T-helper 9 cell (primary cell): ENCODE data around the gene EXOC4.
"Not testable (repeated sequence)": the region's sequence is repeated elsewhere in the genome, so short reads cannot be mapped to it uniquely, and the experiment has no call there.

Source experiments
- DNase-seq: peaks from one replicate; pipeline ENCODE4 v3.0.0-alpha.2; 2020

Gene EXOC4

DNA sequence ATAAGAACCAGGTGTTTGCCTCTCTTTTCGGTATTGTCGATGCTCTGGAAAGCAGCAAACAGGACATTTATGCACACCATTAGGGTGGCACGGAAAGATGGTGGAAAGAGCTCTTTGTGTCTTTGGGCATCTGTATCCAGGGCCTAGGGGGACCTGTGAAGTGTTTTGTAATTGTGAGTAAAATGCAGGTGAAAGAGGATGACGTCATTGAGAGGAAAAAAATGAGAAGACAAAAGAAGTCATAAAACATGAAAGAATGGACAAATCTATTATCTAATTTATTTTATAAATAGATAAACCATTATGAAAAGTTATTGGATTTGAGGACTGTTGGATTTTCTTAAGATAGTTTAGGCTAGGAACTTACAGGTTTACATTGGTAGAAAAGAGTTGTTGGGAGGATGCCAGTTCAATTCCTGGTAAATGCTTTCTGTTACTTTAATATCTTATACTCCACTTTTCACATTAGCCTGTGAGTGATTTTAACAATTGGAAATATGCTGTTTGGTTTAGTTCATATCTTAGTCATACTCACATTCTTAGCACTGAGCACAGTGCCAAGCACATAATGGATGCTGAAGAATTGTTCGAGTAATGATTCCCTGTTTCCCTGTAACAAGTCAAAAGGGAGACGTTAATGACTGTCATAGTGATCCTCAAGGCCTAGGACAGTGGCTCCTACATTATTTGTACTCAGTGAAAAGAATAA, 62.6 kb downstream of the EXOC4 start:
- no peak for DNase-seq

DNA sequence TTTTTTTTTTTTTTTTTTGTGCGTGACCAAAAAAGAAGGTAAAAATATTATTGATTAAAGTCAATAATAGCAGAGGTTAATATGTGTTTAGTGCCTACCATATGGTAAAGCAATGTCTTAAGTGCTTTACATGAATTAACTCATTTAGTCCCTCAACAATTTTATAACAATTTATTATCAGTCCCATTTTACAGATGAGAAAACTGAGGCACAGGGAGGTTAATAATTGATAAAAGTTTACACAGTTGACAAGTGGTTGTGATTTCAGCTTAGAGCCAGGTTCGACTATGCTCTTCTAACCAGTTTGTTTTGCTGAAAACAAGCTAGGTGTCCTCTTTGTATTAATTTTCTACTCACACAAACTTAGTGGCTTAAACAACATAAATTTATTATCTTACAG, 67.0 kb downstream of the EXOC4 start:
- no peak for DNase-seq

DNA sequence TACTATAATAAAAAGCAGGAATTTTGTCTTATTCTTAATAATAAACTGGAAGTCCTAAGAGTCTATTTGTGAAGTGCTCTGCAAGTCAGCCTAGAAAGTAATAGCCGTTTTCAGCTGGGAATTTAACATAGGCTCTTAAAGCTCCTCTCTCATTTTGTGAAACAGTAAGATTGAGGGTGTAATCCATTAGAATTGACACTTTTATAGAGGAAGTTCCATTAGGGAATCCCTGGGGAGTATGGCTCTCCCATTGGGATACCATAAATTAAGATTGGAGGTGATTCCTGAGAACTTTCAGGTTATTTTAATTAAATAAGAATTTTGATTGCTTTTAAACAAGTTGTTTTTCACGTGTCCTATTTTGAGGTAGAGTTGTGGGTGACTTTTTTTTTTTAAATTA, 68.0 kb downstream of the EXOC4 start:
- DNase-seq: no peak

DNA sequence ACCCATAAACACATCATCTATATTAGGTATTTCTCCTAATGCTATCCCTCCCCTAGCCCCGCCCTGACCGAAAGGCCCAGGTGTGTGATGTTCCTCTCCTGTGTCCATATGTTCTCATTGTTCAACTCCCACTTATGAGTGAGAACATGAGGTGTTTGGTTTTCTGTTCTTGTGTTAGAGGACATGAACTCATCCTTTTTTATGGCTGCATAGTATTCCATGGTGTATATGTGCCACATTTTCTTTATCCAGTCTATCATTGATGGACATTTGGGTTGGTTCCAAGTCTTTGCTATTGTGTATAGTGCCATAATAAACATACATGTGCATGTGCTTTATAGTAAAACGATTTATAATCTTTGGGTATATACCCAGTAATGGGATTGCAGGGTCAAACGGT, 68.5 kb downstream of the EXOC4 start:
- not testable (repeated sequence) for DNase-seq

DNA sequence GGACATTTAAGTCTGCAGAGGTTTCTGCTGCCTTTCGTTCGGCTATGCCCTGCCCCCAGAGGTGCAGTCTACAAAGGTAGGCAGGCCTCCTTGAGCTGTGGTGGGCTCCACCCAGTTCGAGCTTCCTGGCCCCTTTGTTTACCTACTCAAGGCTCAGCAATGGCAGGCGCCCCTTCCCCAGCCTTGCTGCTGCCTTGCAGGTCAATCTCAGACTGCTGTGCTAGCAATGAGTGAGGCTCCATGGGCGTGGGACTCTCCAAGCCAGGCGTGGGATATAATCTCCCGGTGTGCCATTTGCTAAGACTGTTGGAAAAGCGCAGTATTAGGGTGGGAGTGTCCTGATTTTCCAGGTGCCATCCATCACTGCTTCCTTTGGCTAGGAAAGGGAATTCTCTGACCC, 73.9 kb downstream of the EXOC4 start:
- DNase-seq: not testable (repeated sequence)

DNA sequence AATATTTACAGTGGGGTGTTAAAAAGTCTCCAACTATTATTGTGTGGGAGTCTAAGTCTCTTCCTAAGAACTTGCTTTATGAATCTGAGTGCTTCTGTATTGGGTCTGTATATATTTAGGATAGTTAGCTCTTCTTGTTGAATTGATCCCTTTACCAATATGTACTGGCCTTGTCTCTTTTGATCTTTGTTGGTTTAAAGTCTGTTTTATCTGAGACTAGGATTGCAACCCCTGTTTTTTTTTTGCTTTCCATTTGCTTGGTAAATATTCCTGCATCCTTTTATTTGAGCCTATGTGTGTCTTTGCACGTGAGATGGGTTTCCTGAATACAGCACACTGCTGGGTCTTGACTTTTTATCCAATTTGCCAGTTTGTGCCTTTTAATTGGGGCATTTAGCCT, 75.1 kb downstream of the EXOC4 start:
- DNase-seq: not testable (repeated sequence)

DNA sequence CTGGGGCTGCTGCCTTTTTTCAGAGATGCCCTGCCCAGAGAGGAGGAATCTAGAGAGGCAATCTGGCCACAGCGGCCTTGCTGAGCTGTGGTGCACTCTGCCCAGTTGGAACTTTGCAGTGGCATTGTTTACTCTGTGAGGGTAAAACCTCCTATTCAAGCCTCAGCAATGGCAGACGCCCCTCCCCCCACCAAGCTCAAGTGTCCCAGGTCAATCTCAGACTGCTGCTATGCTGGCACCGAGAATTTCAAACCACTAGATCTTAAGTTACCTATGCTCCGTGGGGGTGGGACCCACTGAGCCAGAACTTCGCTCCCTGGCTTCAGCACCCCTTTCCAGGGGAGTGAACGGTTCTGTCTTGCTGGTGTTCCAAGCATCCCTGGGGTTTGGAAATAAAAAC, 77.2 kb downstream of the EXOC4 start:
- no peak for DNase-seq

DNA sequence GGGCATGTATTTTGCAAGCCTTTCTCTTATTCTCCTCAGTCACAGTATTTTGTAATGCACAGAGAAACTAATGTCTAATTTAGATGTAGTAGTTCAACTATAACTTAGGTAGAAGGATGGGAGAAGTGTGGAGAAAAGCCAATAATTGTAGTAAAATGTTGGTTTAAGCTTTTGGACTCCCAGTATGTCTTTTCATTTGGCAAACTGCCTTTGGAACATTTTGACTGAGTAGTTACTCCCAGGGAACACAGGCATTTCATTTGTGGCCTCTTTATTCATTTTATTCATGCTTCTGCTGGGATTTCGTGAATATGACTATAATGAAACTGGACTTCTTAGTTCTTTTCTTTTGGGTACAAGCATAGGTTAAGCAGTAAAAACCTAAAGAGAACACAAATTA, 79.0 kb downstream of the EXOC4 start:
- no peak for DNase-seq

DNA sequence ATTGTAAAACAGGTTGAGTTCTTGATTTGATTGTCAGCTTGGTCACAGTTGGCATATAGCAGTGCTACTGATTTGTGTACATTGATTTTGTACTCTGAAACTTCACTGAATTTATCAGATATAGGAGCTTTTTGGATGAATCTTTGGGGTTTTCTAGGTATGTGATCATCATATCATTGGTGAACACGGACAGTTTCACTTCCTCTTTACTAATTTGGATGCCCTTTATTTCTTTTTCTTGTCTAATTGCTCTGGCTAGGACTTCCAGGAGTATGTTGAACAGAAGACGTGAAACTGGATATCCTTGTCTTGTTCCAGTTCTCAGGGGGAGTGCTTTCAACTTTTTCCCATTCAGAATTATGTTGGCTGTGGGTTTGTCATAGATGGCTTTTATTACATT, 86.9 kb downstream of the EXOC4 start:
- DNase-seq: no peak

DNA sequence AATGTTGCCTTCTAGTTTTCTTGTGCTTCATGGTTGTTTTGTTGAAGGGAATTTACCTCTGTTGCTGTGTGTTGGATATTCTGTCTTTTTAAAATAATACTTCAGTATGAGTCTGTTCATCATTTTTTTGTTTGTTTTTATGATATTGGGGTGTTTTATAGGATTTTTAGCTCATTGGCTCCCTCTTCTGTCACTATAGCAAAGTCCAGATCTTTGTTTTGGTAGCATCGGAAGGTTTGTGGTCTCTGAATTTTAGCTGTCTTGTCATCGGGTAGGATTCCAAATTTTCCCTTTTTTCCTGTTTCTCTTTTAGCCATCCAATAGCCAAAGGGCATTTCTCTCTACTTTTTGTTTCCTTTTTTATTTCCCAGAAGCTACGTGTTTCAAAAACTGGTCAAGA, 91.4 kb downstream of the EXOC4 start:
- DNase-seq: no peak

DNA sequence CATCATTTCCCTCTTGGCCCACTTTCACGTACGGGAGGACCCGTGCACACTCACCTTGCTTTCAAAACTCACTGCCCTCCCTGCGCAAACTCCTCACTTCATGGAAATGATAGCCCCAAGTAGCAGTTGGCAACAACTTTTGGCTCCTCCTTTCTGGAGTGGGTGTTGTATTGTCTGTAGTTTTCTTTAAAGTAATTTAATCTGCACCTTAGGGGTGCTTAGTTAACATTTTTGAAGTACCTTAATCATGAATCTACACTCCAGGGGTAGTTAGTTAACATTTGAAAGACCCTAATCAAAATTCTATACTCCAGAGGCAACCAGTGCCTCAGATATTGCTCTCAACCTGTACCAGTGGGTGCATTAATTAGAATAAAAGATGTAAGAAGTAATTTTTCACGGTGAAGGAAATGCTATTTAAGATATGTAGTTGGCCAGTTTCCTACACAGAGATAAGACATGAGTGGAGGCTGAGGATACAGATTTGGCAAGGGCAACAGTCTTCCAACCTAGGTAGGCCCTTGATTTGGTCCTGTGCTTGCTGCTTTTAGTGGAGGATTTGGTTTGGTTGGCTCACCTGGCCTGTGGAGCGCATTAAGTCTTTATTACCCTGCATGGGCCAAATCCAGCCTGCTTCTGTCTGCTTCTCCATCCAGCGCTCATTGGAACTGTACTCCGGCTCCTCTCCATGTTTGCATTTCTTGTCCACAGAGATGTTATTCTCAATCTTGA, 93.0 kb downstream of the EXOC4 start:
- no peak for DNase-seq

DNA sequence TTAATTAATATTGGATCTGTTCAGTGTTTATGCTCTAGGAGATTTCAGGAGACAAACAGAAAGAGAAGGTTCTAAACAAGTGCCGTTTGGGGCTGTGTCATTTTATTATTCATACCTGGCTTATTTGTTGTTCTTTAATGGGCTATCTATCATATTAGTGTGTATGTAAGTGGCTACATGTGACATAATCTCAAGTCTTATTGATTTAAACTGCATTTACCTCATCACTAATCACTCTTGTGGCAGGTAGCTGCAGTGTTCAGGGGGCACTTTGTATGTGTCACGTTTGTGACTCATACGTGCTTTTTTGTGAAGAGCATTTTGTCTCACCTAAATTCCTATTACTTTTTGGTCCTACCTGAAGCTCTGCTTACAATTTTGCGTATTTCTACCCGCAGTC, 95.4 kb downstream of the EXOC4 start:
- no peak for DNase-seq

DNA sequence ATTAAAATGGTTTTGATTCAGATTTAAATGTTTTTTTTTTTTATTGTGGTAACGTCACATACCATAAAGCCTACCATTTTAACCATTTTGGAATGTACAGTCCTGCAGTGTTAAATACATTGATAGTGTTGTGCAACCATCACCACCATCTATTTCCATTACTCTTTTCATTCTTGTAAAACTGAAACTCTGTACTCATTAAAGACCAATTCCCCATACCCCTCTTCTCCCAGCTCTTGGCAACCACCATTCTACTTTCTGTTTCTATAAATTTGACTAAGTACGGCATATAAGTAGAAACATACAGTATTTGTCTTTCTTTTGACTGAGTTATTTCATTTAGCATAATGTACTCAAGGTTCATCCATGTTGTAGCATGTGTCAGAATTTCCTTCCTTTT, 96.2 kb downstream of the EXOC4 start:
- DNase-seq: no peak

DNA sequence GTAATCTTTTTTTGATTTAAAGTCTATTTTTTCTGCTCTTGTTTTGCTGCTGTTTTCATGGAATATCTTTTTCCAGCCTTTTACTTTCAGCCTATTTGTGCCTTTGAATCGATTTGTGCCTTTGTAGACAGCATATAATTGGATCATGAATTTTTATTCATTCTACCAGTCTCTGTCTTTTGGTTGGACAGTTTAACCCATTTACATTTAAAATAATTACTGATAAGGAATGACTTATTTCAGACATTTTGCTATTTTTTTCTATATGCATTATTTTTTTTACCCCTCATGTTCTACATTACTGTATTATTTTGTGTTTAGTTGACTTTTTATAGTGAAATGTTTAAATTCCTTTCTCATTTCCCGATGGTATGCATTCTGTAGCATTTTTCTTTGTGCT, 99.6 kb downstream of the EXOC4 start:
- no peak for DNase-seq

DNA sequence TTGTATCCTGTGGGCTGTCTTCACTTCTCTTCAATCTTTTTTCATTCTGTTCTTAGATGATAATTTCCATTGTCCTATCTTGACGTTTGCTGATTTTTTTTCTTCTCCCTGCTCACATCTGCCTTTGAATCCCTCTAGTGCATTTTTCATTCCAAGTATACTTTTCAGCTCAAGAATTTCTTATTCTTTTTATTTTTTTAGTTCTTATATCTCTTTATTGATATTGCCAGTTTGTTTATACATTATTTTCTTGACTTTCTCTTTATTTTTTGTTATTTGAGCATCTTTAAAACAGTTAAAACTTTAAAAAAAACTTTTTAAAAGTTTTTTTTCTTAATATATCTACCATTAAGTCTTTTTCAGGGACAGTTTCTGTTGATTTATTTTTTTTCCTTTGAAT, 100.9 kb downstream of the EXOC4 start:
- no peak for DNase-seq

DNA sequence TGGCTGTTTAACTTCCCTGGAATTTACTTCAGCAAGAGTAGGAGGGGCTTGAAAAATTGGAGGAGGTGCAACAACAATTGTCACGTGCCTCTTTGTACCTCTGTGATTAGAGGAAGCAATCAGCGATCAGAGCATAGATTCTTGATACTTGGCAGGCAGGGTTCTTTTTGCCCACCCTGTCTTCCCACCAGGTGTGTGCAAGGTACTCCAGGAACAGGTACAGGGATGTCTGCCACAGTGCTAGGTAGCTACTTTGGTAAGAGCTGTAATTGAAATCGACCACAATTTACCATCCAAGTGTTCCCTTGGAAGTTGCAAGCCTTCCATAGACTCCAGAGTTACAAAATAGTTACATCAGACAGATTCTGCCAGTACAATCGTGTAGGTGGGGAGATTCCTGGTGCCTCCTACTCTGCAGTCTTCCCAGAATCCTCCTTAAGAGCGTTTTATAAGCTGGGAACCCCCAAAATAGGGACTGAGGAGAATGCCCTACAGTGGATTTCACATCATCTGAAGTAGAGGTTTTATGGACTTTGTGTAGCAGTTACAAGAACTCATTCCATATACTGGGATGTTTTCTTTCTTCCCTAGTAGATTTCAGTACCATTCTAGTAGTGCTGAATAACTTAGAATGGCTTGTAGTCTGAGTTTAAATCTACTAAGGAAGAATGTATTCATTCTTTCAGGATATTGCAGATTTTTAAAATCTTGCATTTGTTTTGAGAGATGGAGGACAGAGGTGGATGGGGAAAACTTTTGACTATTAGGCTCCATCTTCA, 101.9 kb downstream of the EXOC4 start:
- DNase-seq: no peak

DNA sequence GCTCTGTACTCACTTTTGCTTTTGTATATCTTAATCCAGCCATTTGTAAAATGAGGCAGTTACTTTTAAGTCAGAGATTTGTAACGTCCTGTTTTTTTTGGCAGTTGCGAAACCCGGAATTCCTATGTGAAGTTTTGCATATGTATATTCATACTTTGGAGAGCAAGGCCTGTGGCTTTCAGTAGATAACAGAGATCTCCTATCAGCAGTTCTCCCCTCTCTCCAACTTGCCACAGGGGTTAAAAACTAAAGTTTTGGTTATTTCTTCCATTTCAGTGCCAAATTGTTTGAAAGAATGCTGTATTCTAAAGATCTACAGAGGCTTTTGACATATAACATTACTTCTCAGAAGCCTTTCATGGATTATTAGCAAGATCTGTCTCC, 102.4 kb downstream of the EXOC4 start:
- no peak for DNase-seq

DNA sequence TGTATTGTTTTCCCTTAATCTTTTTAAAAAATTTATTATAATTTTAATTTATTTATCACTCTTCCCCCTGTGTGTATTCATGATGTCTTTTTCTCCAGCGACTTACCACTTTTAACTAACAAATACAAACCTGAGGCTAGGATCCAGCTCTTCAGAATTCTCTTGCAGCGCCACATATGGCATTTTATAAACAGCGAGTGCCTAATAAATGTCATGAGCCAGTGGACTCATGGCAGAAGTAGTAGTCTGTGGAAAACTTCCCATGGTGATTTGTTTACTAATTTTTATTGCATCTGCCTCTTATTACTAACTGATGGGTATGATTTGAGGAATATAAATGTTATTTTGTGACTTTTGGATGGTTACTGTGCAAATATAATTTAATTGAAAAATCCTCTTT, 102.9 kb downstream of the EXOC4 start:
- DNase-seq: no peak

DNA sequence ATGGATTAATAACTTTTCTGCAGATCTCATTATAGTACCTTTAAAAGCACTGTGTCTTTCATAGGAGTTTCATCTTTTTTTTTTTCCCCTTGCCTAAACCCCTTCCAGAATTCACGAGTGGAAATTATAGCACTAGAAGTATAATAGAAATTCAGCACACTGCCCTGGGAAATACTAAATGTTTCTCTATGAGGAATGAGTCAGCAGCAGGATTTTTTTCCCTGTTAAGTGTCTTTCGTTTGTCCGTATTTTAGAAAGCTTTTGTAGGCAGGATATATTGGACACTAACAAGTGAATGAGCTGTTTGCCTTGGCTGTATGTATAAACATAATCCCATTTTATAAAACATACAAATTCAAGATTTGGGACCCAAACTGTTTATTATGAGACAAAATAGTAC, 105.8 kb downstream of the EXOC4 start:
- DNase-seq: no peak

DNA sequence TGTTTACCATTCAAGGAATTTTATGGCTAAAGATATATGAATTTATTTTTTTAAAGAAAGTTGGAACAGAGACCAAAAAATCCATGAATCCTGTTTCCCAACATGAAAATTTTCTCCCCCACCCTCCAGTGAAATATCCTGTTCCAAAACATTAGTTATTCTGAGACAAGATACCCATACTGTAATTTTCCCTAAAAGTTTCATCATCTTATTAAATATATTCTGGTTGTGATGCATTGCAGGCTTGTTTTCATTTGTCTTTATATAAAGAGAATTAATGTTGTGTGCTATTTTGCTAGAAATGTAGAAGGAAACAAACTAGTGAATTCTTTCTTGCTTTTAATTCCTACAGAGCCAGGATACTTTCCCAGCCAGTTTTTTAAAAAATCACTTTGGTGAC, 106.6 kb downstream of the EXOC4 start:
- no peak for DNase-seq

DNA sequence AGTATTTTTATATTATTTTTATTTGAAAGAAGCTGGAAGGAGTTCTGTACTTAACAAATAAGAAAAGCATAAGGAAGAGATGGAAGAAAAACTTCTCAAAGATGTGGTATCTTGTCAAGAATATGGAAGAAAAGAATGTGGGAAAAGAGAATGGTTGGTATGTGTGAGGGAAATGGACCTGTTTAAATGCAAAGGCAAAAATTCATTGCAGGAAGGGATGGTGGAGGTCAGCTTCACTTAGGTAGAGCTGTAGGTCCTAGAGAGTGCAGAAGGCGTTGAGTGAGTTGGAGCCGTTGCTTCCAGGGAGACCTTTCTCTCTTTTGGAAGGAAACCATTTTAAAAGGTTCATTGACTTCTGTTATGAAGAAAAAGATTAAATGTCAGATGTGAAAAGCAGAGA, 107.3 kb downstream of the EXOC4 start:
- DNase-seq: no peak

DNA sequence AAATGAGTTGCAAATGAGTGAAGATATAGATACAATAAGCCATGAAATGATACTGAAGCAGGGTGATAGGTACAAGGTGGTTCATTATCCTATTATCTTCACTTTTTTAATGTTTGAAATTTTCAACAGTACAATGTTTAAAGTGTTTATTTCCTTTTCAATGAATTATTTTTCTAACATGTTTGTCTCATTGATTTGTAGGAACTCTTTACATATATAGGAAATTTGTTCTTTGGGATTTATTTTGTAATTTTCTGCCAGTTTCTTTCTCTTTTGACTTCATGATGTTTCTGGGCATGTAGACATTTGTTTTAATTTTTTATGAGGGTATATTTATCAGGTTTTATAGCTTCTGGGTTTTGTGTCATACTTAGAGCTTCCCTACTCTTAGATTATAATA, 108.9 kb downstream of the EXOC4 start:
- DNase-seq: no peak

DNA sequence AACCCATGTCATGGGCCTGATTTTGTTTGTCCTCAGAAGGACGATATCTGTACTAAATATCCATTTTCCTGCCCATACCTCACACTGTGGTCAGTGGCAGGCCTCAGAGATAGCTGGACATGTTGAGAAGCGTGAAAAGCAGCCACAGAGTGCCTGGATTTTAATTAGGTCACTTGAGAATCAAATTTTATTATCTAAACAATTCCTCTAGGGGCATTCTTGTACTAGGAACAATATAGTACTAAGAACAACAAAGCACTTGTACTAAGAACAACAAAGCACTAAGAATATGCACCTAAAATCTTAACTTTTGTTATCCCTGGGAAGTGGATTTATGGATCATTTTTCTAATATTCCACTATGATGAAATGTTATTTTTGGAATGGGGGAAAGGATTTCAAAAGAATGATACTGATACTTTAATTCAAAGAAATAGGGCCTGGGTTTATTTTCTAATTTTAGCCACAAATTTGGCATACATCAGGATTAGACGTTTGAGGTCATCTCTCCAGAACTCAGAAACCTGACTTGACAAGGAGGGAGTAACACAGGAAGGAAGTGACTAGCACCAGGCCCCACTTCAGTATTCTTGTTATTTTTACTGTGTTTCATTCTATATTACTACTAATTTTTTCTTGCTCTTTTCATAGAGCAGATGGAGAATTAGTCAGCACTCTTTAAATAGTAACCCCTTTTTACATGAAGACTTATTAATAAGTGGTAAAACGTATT, 112.2 kb downstream of the EXOC4 start:
- DNase-seq: no peak
